Measurements from ENCODE around the gene HLF.
"Not testable (repeated sequence)": the region's sequence is repeated elsewhere in the genome, so short reads cannot be mapped to it uniquely, and the experiment has no call there.

The HLF gene

DNA sequence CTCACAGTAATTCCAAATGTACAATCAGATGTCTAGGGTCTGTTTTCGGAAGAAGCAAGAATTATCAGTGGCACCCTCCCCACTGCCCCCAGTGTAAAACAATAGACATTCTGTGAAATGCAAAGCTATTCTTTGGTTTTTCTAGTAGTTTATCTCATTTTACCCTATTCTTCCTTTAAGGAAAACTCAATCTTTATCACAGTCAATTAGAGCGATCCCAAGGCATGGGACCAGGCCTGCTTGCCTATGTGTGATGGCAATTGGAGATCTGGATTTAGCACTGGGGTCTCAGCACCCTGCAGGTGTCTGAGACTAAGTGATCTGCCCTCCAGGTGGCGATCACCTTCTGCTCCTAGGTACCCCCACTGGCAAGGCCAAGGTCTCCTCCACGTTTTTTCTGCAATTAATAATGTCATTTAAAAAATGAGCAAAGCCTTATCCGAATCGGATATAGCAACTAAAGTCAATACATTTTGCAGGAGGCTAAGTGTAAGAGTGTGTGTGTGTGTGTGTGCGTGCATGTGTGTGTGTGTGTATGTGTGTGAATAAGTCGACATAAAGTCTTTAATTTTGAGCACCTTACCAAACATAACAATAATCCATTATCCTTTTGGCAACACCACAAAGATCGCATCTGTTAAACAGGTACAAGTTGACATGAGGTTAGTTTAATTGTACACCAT, 59.7 kb downstream of the HLF start:
- TF ChIP-seq, protein P1, sequence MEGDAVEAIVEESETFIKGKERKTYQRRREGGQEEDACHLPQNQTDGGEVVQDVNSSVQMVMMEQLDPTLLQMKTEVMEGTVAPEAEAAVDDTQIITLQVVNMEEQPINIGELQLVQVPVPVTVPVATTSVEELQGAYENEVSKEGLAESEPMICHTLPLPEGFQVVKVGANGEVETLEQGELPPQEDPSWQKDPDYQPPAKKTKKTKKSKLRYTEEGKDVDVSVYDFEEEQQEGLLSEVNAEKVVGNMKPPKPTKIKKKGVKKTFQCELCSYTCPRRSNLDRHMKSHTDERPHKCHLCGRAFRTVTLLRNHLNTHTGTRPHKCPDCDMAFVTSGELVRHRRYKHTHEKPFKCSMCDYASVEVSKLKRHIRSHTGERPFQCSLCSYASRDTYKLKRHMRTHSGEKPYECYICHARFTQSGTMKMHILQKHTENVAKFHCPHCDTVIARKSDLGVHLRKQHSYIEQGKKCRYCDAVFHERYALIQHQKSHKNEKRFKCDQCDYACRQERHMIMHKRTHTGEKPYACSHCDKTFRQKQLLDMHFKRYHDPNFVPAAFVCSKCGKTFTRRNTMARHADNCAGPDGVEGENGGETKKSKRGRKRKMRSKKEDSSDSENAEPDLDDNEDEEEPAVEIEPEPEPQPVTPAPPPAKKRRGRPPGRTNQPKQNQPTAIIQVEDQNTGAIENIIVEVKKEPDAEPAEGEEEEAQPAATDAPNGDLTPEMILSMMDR (IDR thresholded peaks at IDR 0.05; ENCODE audit: low read depth, low read length) = no peak
- H3K4me3 ChIP-seq (ENCODE audit: low read depth, low read length) = no peak overlapping the region

DNA sequence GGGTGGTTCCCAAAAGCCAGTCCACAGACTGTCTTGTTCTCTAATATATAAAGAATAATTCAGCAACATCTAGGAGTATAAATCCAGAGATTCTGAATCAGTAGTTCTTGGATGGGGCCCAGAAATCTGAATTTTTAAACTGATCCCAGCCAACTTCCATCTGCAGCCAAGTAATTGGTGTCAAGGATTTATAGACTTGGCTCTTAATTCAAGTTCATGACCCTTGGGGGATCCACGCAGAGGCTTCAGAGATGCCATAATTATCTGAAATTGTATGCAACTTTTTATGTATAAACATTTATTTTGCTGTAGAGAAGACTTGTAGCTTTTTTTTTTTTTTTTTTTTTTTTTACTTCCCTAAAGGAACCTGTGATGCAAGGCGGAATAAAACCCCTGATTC, 60.6 kb downstream of the HLF start:
- TF ChIP-seq, protein P1 (IDR thresholded peaks at IDR 0.05; ENCODE audit: low read depth, low read length) = no peak
- no peak overlapping the region for H3K4me3 ChIP-seq (ENCODE audit: low read depth, low read length)

DNA sequence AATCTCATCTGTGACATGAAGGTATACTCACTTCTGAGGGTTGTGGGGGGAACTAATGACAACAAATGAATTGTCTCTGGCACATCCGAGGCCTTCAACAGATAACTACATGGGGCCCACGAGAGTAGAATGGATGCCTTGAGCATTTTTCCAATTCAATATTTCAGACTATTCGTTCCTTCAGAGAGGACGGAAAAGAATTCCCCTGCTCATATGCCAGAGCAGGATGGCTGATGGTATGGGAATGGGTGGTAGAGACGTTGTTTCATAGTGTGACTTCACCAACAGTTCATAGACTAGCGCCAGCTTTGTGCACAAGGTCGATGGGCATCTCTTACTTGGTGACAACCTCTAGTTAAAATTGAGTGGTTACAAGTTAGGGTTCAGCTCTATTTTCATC, 61.3 kb downstream of the HLF start:
- TF ChIP-seq, protein P1 (IDR thresholded peaks at IDR 0.05; ENCODE audit: low read depth, low read length) = no peak
- no peak overlapping the region for H3K4me3 ChIP-seq (ENCODE audit: low read depth, low read length)

DNA sequence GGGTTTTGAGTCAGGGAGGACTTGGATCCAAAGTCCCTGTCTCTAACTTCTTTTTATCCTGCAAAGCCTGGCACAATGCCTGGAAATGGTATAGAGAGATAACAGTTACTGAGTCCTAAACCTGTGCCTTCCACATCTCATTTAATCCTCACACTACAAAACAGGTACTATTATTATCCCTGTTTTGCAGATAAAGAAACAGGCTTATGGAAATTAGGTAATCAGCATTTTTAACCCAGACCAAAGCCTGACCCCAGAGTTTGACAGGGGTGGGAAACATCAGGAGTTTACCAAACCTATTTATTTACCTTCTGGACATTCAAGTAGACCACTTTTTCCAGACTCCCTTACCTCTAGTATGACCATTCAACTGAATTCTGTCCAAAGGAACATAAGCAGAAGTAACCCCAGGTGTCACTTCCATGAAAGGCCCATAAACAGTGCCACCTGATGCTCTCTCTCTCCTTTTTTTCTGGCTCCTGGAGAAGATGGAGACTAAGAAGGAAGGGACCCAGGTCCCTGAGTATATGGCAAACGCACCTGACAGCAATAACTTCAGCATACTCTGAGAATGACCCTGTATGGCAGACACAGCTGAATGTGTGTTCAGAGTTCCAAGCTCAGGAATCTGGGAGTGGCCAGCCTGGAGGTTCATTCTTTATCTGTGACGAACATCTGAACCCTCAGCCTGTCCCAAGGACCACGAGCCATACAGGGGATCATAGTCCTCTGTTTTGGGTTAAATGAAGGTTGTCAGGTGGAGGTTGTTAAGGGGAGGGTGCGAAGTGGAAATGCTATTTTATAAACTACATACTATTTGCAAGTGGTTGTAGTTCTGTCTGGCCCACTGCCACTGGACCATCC, 62.7 kb downstream of the HLF start:
- TF ChIP-seq, protein P1 (IDR thresholded peaks at IDR 0.05; ENCODE audit: low read depth, low read length) = no peak

DNA sequence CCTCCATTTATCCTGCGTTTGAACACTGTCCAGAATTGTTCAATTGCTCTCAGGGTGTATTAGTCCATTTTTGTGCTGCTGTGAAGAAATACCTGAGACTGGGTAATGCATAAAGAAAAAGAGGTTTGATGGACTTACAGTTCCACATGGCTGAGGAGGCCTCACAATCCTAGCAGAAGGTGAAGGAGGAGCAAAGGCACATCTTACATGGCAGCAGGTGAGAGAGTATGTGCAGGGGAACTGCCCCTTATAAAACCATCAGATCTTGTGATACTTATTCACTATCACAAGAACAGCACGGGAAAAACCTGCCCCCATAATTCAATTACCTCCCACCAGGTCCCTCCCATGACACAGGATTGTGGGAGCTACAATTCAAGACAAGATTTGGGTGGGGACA, 63.8 kb downstream of the HLF start:
- H3K4me3 ChIP-seq (ENCODE audit: low read depth, low read length) = not testable (repeated sequence)

More for the DNA sequence above, 62.7 kb downstream of the HLF start:
- H3K4me3 ChIP-seq (ENCODE audit: low read depth, low read length) = no peak overlapping the region

DNA sequence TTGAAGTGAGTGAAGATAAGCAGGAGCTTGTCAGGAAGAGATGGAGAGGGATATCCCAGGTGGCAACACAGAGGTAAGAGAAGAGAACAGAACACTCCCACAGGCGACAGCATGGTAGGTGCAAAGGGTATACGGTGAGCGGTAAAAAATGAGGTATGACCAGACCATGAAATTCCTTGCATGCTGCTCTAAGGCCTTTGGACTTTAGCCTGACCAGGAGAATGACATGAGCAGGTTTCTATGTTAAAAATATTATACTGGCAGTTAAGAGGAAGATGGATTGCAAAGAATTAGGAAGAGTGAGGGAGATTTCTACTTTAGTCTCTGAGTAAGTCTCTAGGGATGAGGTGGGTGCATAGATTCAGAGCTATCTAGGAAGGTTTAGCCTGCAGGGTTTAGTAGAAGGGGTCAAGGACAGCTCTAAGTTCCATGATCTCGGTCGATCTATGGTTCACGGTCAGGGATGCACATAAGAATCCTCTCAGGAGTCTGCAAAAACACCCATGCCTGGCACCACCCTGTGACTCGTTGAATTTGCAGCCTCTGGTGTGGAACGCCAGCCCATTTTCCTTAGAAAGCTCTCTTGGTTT, 65.7 kb downstream of the HLF start:
- H3K4me3 ChIP-seq (ENCODE audit: low read depth, low read length) = no peak overlapping the region
- TF ChIP-seq, protein P1 (IDR thresholded peaks at IDR 0.05; ENCODE audit: low read depth, low read length) = no peak

DNA sequence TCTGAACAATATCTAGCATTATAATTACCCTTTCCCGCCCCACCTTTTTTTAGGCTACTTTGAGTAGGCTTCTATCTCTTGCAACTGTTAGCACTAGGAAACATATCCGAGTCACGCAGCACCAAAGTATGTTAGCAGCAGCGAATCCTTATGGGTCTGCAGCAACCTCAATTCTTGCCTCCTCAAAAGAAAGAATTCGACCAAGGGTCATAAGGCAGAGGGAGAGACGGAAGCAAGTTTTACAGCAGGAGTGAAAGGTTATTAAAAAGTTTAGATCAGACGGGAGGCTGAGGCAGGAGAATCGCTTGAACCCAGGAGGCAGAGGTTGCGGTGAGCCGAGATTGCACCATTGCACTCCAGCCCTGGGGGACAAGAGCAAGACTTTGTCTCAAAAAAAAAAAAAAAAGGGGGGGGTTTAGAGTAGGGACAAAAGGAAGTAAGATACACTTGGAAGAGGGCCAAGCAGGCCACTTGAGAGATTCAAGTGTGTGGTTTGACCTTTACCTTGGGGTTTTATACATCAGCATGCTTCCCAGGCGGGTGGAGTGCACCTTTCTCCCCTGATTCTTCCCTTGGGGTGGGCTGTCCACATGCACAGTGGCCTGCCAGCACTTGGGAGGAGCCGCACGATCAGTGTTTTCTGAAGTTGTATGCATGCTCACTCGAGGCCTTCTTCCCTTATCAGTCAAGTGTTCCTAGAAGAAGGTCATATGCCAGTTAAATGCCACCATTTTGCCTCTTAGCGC, 67.7 kb downstream of the HLF start:
- TF ChIP-seq, protein P1 (IDR thresholded peaks at IDR 0.05; ENCODE audit: low read depth, low read length) = no peak
- H3K4me3 ChIP-seq (ENCODE audit: low read depth, low read length) = no peak overlapping the region
